Activated CD8-positive, alpha-beta memory T cell treated with anti-CD3 and anti-CD28 coated beads for 36 hours (primary cell): ENCODE results near the gene BCL2L1. TPM values are rescaled to one million over a fixed set of nuclear protein-coding genes. Genes with fewer than 3 reads are reported as not detected.
"Not testable (repeated sequence)": the region's sequence is repeated elsewhere in the genome, so short reads cannot be mapped to it uniquely, and the experiment has no call there.

Experiments
- CTCF ChIA-PET: fragments of 350-600 bp; sonication (Branson Sonifier 250); formaldehyde crosslinking; loops from one replicate; lab custom pipeline; 2021; ENCODE audit warnings: antibody characterized with exemption; lab: Charles Lee
- POLR2A ChIA-PET: fragments of 350-600 bp; sonication (Branson Sonifier 250); formaldehyde crosslinking; loops from one replicate; lab custom pipeline; 2021; ENCODE audit warnings: antibody characterized with exemption; lab: Charles Lee
- total RNA-seq, 2 experiments: library from RNA; stranded (reverse); gene quantifications; one replicate each; pipeline ENCODE4 v1.2.3, GENCODE V29; 2021

Gene BCL2L1
- total RNA-seq, 2 experiments from 2014 or later: 263 to 265 TPM

DNA sequence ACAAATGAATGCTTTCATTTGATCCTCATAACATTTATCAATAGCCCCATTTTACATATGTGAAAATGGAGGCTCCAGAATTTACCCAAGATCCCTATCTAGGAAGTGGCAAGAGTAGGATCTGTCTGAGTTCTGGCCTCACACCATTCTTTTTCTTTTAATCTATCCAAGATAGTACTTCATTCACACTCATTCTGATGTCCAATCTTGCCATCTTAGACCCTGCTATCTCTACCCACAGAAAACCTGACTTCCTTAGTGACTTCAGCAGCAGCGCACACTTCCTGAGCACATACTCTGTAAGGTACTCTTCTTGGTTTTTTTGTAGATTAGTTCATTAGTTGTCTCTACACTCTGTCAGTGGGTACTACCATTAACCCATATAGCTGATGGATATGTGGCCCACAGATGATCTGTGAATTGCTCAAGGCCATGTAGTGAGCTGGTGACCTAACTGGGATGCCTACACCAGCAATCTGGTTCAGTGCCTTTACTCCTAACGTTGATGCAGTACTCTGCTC lies 48.7 kb downstream of the BCL2L1 start:
- ChIA-PET POLR2A (interaction anchor here (0.7 to 2.6 kb wide), 3 partner anchors 12 to 48 kb away, joined by 3 to 17 read pairs (median 7); partner anchors contain the start of gene BCL2L1), CTCF (interaction anchor here (1.5 to 7.2 kb wide), 4 partner anchors 10 to 49 kb away, joined by 3 to 57 read pairs (median 14); partner anchors contain the start of gene BCL2L1)

- ChIA-PET CTCF (interaction anchor here (0.6 to 7.2 kb wide), 4 partner anchors 10 to 50 kb away, joined by 5 to 57 read pairs (median 14); partner anchors contain the start of gene BCL2L1), POLR2A (no interaction called here)
Measured at GRCh38 chr20:31673435-31673834, 49.2 kb downstream of the BCL2L1 start.

DNA sequence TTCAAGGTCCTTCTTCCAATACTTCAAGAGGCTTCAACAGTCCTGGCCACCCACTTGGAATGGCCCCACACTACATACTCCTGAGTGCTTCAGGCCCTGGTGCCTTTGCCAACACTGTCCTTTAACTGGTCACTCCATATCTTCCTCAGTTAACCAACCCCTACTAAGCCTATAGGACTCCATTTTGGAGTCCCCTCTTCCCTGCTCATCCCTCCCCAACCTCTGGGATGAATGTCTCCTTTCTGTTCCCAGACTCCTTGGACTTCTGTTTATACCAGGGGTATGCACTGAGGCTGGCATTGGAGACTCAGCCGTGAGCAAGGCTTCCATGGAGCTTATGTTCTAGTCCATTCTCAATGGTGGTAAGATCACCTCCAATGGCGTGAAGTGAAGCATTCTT lies 51.3 kb downstream of the BCL2L1 start:
- ChIA-PET CTCF (interaction anchor here (1.1 to 7.2 kb wide), 2 partner anchors 10 to 52 kb away, joined by 7 to 57 read pairs; partner anchors contain the start of gene BCL2L1), POLR2A (interaction anchor here (0.7 to 1.0 kb wide), 2 partner anchors 33 to 51 kb away, joined by 3 read pairs; no protein-coding TSS in a partner anchor)

- ChIA-PET POLR2A (no interaction called here), CTCF (interaction anchor here (7.2 kb wide), 1 partner anchor 53 kb away, joined by 57 read pairs; the partner anchor contains the start of gene BCL2L1)
Measured at GRCh38 chr20:31670371-31671228, 52.1 kb downstream of the BCL2L1 start.

- CTCF ChIA-PET: interaction anchor here (1.2 to 7.2 kb wide), 3 partner anchors 53 to 57 kb away, joined by 3 to 57 read pairs (median 3); partner anchors contain the start of gene BCL2L1
Measured at GRCh38 chr20:31669876-31670275, 52.8 kb downstream of the BCL2L1 start.

DNA sequence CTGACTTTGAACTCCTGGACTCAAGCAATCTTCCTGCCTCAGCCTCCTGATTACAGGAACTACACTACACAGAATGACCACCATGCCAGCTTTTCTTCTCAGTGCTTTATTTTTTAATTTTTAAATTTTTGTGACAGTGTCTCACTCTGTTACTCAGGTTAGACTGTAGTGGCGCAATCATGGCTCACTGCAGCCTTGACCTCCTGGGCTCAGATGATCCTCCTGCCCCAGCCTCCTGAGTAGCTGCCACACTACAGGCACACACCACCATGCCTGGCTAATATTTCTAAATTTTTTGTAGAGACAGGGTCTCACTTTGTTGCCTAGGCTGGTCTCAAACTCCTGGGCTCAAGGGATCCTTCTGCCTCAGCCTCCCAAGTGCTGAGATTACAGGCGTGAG lies 53.7 kb downstream of the BCL2L1 start:
- POLR2A ChIA-PET: not testable (repeated sequence)
- CTCF ChIA-PET: interaction anchor here (0.6 to 1.4 kb wide), 3 partner anchors 54 to 58 kb away, joined by 3 to 4 read pairs (median 3); no protein-coding TSS in a partner anchor

More at GRCh38 chr20:31669876-31670275, 52.8 kb downstream of the BCL2L1 start:
- POLR2A ChIA-PET: no interaction called here

DNA sequence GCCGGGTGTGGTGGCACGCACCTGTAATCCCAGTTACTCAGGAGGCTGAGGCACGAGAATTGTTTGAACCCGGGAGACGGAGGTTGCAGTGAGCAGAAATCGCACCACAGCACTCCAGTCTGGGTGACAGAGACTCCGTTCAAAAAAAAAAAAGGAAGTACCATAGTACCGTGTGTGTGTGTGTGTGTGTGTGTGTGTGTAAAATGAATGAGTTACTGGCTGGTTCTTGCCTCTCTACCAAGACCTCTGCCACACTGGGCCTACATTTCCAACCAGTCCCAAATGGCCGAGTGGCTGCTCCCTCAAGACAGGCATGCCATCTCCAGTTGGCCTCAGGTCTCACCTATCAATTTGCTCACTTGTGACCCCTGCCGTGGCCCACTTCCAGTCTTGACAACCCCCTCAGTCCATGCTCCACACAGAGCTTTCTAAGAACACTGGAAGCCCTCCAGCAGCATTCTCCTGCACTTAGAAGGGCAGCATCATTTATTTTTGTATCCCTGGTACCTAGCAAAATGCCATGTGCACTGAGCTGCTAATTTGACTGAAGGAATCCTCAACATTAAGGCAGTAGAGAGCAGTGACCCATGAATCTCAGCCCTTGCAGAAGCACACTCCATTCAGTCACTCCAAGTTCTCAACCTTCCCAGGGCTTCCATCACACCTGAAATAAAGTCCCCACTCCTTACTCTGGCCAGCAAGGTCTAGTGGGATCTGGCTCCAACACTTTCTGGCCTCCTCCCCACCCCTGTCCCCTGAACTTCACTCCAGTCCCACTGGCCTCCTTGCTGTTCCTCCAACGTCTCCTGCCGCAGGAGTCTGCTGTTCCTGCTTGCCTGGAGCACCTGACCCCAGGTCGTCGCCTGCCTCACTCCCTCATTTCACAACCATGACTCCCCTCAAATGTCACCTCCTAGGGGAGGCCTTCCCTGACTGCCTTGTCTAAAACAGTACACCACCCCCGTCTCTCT lies 55.1 kb downstream of the BCL2L1 start:
- ChIA-PET POLR2A (no interaction called here), CTCF (interaction anchor here (1.2 kb wide), 1 partner anchor 56 kb away, joined by 4 read pairs; the partner anchor contains the start of gene BCL2L1)

DNA sequence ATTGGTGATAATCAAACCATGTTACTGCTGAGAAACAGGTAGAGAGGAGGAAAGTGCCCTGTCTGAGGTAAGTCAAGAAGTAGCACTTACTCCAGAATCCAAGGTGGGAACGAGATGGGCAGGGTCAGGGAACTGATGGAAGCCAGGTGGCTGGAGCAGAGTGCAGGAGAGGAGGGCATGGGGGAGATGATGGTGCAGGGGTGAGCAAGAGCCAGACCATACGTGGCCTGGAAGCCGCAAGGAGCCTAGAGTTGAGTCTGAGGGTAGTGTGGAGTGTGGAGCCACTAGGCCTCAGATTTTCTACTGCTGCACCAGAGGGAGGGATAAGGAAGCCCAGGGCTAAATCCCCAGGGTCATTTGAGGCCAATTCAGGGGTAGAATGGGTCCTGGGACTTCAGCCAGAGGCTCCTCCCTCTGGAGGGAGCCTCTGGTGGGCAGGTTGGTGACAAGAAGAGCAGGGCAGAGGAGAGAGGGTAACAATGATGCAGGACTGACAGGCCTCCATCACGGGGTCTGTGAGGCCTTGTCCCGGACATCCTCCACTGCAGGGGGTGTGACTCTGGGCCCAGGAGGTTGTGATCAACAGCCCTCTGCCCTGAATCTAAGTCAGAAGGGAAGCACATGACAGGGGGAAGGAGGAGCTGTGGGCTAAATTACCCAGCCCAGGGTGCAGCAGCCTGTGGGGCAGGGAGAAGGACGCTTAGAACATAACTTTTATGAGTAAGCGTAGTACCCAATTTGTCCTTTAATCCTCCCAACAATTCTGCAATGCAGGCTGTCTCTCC lies 56.2 kb downstream of the BCL2L1 start:
- ChIA-PET POLR2A (no interaction called here), CTCF (interaction anchor here (8.3 kb wide), 1 partner anchor 54 kb away, joined by 159 read pairs; the partner anchor contains the start of gene BCL2L1)

DNA sequence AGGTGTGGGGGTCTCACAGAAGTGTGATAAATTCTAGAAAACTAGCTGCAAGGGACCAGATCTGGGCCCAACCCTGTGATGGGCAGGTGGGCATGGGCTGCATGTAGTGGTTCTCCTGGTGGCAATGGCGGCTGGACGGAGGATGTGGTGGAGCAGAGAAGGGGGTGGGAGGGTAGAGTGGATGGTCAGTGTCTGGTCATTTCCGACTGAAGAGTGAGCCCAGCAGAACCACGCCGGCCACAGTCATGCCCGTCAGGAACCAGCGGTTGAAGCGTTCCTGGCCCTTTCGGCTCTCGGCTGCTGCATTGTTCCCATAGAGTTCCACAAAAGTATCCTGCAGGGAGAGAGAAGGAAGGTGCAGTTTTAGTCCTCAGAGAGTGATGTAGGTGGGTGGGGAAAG lies 56.9 kb downstream of the BCL2L1 start:
- POLR2A ChIA-PET: no interaction called here
- CTCF ChIA-PET: interaction anchor here (0.8 to 8.3 kb wide), 2 partner anchors 31 to 55 kb away, joined by 3 to 159 read pairs; partner anchors contain the start of gene BCL2L1

GRCh38 chr20:31664696-31665354 lies 57.8 kb downstream of the BCL2L1 start:
- ChIA-PET CTCF (interaction anchor here (0.6 to 8.3 kb wide), 6 partner anchors 9 to 56 kb away, joined by 3 to 159 read pairs (median 4); partner anchors contain the start of gene BCL2L1), POLR2A (interaction anchor here (0.9 kb wide), 1 partner anchor 58 kb away, joined by 3 read pairs; the partner anchor contains the start of gene BCL2L1)

- CTCF ChIA-PET: interaction anchor here (0.6 to 8.3 kb wide), 6 partner anchors 10 to 57 kb away, joined by 3 to 159 read pairs (median 4); partner anchors contain the start of gene BCL2L1
- POLR2A ChIA-PET: interaction anchor here (0.9 kb wide), 1 partner anchor 59 kb away, joined by 3 read pairs; the partner anchor contains the start of gene BCL2L1
Measured at GRCh38 chr20:31663838-31664695, 58.6 kb downstream of the BCL2L1 start.

GRCh38 chr20:31663524-31663837 lies 59.2 kb downstream of the BCL2L1 start:
- ChIA-PET POLR2A (no interaction called here), CTCF (interaction anchor here (0.9 to 8.3 kb wide), 4 partner anchors 11 to 57 kb away, joined by 3 to 159 read pairs (median 6); partner anchors contain the start of gene BCL2L1)

DNA sequence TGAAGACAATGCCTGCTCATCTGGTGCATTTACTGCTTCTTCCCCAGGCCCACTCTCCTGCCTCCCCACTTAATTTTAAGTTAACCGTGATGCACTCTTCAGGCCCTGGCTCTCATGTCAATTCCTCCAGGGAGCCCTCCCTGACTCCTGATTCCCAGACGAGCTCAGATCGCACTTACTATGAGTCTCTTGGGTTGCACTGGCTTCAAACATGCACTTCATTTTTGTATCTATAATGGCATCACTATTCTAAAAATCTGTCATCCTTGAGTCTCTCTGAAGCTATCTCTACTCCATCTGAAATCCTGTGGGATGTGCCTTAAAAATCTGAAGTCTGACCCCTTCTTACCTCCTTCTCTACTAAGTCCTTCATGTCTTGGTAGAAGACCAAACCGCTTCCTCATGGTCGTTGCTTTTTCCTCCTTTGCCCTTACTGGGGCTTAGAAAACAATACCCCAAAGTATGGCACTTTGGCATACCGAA lies 60.3 kb downstream of the BCL2L1 start:
- POLR2A ChIA-PET: interaction anchor here (0.7 to 3.8 kb wide), 6 partner anchors 13 to 116 kb away, joined by 3 to 29 read pairs (median 6); partner anchors contain the start of gene BCL2L1
- CTCF ChIA-PET: interaction anchor here (0.9 to 8.3 kb wide), 16 partner anchors 12 to 132 kb away, joined by 3 to 159 read pairs (median 6); partner anchors contain the start of genes BCL2L1 and ID1

DNA sequence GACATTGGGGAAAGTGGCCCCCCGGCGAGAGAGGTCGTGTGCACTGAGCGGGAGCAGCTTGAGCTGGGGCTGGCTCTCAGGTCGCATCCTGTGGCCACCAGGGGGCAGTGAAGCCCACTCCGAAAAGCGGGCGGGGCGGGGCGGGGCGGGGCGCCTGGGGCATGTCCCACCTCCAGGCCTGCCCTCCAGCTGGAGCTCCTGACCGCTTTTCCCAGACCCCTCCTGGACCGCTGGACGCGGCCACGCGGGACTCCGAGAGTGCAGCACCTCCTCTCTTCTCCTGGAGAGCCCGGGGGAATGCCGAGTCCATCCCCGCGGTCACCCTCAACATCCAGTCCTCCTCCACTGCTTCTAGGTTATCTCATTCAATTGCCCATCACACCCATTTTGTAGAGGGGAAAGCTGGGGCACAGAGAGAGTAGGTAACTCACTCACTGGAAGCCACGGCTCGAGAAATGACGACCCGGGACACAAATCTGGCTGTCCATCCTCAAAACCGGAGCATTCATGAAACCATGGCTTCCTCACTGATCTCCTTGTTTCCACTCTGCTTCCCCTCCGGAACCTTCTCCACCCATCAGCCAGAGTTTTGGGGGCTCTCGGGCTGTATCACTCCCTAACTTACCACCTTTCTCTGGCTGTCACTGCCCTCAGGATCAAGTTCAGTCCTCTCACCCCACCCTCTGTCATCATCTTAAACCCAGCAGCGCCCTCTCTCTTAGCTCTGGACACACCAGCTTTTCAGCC lies 60.9 kb downstream of the BCL2L1 start:
- POLR2A ChIA-PET: interaction anchor here (0.5 to 3.8 kb wide), 7 partner anchors 12 to 115 kb away, joined by 3 to 29 read pairs (median 5); partner anchors contain the start of gene BCL2L1
- CTCF ChIA-PET: interaction anchor here (0.7 to 8.3 kb wide), 25 partner anchors 10 to 185 kb away, joined by 3 to 159 read pairs (median 4); partner anchors contain the start of genes BCL2L1 and ID1
